SH-SY5Y (cell line): ENCODE data around the gene ABTB1.

Source experiments
- GATA2 ChIP-seq: IDR thresholded peaks from 2 replicates; pipeline ENCODE4 v1.6.1; 2011; ENCODE audit warnings: mild to moderate bottlenecking, low read depth, low read length
- GATA3 ChIP-seq: IDR thresholded peaks from 2 replicates; pipeline ENCODE4 v1.6.1; 2011; ENCODE audit warnings: low read depth, mild to moderate bottlenecking, low read length, moderate library complexity

GRCh38 chr3:127676921-127677351 lies 4.2 kb downstream of the ABTB1 start:
- TF ChIP-seq GATA2 (no peak), GATA3 (no peak)
